Glomerular endothelial cell (primary cell): ENCODE data around the gene SFT2D3. TPM values are rescaled to one million over a fixed set of nuclear protein-coding genes. Genes with fewer than 3 reads are reported as not detected.

Experiments
- DNase-seq: peaks from one replicate; pipeline ENCODE4 v3.0.0-alpha.2; 2011; ENCODE audit warnings: low read depth, low spot score; ENCODE audit errors: extremely low read depth
- total RNA-seq: library from RNA; depleted of rRNA; stranded (reverse); fragments of >200 nt; gene quantifications from 2 replicates; pipeline ENCODE4 v1.2.3, GENCODE V29; 2015

The SFT2D3 gene
- total RNA-seq, 1 donor from 2014 or later = 6.7 TPM

DNA sequence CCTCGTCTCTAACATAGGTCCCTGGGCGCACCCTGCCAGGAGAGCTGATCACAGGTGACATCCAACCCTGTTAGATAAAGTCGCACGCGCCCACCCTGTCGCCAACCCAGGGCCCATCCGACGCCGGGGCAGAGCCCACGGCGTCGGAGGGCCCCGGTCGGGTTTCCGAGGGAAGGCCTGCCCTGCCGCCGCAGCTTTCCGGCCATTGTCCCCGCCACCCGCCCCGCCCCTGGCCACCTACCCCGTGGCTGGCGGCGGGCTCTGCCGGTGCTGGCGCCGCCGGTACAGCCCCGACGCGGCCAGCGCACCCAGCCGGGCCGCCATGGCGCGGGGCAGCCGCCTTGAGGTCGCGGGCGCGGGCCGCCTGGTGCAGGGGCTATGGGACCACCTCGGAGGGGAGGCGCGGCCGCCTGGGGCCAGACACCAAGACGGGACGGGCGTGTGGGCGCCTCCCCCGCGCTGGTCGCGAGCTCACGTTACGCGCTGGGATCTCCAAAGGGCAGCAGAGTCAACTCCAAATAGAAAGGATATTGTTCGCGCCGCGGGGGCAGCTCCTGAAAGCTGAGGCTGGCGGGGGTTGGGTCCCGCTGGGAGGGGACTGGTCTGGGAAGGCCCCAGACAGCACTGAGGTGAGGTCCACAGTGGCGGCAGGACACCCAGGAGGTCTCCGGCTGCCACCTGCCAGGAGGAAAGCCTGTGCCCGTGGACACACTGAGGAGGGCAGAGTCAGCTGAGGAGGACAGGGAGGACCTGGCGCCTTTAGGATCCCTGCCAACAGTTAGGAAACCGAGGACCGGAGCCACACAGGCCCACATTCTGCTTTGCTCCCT, 37.0 kb upstream of the SFT2D3 start:
- DNase-seq = no peak

DNA sequence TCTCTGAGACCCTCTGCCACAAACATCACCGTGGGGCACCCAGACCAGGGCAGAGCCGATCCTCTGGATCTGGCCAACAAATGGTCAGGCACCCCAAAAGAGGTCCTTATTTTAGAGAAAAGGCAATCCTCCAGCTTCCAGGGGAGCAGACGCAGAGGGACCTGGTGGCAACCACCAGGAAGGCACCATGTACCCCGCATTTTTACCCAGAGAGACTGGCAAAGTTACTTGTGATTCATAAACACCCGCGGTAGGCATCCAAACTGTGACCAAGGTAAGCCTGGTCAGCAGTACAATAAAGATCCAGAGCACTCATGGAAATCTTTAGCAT, 36.4 kb upstream of the SFT2D3 start:
- DNase-seq = no peak

DNA sequence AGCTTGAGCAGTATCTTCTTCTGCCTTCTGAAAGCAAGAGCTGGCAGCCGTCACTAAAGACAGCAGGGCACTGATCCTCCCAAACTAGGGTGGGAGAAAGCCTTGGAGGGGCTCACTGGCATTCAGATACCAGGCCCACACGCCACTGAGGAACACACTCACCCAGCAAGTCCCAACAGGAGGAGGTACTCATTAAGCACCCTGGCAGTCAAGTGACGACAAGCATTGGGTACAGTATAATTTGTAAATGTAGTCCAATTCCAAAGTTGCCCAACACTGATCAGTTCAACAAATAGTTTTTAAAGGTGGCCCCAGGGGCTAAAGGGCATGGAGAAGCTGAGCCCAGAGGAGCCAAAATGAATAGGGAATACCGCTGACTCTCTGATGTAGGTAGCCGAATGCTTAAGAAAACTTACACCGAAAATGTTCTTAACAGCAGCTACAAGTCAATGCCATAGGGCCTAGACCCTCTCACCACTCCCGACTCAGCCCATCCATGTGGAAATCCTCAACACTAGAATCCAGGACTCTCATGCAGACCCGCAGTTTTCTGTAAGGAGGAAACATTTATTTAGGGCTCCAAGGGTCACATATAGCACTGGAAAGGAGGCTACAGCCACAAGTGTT, 35.9 kb upstream of the SFT2D3 start:
- DNase-seq = no peak

DNA sequence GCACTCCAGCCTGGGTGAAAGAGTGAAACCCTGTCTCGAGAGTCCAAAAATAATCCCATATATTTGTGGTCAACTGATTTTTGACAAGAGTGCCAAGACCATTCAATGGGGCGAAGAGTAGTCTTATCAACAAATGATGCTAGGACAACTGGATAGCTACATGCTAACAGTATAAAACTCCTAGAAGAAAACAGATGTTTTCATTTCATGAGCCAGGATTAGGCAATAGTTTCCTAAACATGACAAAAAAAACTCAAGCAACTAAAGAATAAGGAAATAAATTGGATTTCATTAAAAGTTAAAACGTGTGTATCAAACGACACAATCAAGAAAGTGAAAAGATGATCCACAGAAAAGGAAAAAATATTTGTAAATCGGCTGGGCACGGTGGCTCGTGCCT, 32.2 kb upstream of the SFT2D3 start:
- no peak for DNase-seq

DNA sequence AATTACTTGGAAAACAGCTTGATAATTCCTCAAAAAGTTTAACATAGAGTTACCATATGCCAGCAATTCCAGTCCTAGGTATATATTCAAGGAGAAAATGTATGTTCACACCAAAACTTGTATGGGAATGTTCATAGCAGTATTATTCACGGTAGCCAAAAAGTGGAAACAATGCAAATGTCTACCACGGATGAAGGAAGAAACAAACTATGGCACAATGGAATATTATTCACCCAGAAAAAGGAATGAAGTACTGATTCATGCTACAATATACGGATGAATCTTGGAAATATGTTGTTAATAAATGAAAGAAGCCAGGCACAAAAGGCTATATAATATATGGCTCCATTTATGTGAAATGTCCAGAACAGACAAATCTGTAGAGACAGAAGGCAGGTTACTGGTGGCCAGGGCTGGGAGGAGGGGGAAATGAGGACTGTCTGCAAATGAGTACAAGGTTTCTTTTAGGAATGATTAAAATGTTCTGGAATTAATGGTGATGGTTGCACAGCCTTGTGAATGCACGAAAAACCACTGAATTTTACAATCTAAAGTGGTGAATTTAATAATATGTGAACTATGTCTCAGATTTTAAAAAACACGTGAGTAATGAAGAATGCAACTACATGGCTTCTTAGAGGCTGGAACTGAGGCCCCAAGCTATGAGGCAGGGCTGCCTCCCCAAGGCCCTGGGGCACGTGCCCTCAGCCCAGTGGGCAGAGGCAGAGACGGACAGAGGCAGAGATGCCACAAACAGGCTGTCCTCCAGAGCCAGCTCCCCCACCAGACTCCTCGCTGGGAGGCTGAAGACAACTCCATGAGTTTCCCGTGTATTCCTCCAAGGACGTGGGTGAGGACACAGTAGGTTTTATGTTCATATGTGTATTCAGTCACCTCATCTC, 31.0 kb upstream of the SFT2D3 start:
- no peak for DNase-seq

DNA sequence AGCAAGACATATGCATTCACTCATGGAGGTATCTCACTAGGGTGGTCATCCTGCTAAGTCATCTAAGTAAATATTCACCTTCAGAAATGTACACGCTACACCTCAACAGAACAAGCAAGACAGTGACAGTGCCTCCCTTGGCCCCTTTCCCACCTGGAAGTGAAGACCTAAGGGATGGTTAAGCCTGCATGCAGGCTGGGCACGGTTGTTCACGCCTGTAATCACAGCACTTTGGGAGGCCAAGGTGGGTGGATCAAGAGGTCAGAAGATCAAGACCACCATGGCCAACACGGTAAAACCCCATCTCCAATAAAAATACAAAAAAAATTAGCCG, 30.4 kb upstream of the SFT2D3 start:
- no peak for DNase-seq

DNA sequence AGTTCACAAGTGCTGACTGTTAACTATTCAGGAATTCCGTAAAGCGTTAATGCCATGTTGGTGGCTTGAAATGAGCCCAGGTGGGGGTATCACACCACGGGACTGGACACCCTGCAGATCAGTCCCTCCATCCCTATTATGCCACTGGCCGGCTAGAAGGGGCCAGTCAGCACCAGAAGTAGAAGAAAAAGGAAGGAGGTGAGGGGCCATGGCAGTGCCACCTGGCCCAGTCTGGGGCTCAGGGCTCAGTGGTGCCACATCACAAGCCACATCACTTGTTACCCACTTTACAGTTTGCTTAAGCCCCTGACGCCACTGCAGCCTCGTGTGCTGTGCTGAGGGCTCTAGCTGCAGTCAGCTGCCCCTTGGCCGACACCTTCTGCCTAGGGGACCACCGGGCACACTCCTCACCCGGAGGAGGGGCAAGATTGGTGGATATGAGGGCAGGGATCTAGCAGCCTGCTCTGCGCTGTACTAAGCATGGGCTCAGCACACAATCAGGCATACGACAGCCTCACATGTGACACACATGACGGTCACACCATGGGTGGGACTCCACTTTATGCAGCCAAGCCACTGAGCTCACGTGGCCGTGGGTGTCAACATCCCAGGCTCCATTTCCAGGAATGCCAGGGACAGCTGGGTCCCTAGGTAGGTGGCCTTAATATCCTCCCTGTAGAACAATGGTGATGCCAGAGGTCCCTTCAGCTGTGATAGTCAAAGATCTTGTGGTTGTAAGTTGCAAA, 29.6 kb upstream of the SFT2D3 start:
- DNase-seq = no peak

DNA sequence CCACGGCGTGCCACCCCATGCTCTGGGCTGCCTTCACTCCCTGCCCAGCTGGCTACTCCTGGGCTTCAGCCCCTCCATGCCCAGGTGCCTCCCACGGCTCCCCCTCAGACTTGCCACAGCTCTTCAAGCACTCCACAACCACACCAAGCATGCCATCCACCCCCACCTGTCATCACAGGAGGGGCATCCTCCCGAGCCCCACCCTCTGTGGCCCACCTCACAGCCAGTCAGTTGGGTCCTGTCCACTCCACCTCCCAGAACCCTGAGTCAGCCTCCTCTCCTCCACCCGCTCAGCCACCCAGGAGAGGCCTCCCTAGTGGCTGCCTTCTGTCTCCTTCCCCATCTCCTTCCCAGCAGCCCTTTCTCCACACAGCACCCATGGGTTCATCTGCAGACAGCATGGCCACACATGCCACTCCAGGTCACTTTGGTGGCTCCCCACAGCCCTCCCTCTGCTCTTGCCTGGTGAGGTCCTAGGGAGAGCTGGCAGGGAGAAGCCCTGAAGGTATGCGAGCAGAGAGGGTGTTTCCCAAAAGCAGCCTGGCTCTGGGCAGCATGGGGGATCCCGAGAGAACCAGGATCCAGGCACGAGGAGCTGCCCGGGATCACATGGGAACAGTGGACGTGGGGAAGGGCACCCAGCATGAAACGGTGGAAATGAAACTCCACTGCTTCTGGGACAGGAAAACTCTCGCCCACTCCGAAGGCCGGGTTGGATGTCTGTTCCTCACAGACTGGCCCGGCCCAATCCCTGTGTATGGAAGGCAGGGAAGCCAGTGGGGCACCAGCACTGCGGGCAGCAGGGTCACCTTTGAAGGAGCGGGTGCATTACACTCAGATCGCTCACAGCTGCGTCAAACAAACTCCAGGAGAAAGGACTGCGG, 28.7 kb upstream of the SFT2D3 start:
- no peak for DNase-seq

DNA sequence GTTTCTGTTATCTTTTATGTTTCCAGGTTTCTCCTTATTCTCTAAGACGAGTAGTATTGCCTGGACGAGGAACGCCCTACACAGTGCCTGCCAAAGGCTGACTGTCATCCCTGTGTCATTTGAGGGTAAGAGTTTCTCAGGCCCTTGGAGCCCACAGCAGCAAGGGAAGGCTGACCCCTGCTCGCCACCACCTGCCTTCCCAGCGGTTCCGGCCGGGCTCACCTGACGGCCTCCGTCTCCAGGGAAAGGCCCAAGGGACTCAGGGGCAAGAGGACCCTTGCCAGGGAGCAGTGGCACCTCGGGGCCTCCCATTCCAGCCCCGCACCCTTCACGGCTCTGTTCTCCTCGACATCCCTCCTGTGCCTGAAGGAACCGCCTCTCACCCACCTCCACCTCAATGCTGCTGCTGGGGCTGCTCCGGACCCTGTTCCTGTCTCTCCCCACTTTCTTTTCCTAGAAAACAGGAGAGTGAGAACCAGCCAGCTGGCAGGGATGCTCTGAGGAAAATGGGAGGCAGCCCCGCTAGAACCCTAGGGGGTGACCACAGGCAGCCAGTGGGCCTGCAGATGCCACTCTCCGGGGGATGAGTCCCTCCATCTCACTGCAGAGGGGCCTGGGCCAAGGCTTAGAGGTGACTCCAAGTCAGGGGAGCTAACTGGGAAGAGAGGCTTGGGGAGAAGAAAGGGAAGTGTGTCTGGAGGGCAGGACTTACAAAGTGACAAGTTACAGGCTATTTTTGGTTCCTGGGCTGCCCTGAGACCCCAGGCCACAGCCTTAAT, 27.8 kb upstream of the SFT2D3 start:
- no peak for DNase-seq

DNA sequence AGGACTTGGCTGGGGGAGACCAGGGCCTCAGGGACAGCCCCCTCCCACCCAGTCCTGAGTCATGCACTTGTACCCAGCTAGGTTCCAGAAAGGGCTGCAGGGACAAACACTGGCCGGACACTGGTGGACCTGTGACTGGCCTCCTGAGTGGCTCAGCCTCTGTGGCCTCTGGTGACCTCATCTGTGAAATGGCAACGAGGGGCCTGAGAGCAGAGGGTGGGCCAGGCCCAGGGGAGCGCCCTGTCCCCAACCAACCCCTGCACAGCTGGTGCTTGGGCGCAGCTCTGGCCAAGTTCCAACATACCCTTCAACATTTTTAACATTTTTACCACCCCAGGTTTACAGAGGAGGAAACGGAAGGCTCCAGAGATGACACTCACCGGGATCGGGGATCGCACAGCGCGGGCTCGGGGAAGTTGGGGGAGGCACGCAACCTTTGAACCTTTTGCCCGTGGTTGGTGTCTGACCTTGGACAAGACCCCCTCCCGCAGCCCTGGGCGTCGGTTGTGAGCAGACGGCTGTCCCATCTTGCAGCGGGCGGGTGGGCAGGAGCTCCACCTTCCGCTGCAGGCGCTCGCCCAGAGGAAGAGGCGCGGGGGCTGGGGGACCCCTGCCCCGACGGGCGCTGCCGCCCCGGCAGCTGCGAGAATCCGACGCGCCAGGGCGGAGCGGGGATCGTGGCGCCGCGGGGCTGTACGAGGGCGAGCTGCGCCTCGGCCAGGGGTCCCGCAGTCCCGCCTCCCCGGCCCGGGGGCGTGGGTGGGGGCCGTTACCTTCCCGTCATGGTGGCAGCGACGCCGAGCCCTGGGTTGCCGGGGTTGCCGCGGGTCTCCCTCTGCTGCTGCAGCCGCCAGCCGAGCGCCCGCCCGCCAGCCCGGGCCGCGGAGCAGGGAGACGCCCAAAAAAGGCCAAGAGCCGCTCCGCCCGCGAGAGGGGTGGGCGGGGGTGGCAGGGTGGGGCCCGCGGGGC, 26.8 kb upstream of the SFT2D3 start:
- no peak for DNase-seq

DNA sequence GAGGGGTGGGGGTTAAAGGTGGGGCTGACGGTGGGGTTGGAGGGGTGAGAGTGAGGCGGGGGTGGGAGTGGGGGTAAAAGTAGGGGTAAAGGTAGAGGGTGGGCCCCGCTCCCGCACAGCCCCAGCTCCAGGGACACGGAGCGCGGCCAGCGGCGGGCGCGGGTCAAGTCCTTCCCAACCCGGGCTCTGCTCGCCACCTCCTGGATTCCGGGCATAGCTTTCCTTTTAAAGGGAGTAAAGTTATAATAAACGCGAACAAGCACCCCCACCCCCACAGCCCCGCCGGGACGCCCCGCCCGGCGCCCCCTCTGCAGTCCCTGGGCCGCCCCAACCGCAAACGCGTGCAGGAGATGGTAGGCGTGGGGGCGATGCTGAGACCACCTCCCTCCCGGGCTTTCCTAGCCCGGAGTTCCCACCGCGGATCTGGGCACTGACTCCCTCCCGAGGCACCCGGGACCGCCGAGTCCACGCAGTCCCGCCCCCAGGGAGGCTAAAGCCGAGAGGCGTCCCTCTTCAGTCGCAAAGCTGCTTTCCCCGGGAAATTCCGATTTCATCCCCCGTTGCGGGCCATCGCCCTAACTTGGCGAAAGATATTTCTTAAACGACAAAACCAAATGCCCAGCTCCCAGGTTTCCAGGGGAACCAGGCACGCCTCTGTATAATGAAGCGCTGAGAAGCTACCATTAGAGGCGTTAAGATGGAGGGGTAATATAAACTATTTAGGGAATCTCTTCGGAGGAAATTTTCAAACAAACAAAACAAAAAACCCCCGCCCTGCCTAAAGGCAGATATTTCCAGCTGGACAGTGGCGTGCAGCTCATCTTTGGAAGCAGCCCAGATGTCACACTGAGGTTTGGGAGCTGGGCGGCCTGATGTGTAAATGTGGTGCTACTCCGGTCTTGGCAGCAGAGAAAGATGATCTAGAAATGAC, 25.7 kb upstream of the SFT2D3 start, which contains the start of gene LIMS2:
TSS of gene LIMS2 (minus strand) at position 200 of the 931 bp plus-strand sequence. CDS start 506 bp downstream, outside the sequence.
- no peak for DNase-seq

DNA sequence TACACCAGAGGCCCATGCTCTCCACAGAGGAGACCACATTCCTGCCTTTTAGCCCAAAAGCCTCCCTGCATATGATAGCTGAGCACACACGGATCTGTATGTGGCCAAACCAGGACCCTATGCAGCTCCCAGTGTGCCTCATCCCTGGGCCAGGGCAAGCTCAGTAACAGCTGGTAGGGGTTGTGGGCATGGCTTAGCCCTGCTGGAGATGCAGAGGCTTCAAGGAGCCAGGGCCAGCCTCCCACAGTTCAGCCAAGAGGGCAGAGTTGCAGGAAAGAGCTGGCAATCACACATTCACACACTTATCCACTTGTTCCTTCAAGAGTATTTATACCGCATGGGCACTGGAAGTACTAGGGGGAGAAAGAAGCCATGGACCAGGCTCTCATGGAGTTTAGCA, 24.4 kb upstream of the SFT2D3 start:
- no peak for DNase-seq

DNA sequence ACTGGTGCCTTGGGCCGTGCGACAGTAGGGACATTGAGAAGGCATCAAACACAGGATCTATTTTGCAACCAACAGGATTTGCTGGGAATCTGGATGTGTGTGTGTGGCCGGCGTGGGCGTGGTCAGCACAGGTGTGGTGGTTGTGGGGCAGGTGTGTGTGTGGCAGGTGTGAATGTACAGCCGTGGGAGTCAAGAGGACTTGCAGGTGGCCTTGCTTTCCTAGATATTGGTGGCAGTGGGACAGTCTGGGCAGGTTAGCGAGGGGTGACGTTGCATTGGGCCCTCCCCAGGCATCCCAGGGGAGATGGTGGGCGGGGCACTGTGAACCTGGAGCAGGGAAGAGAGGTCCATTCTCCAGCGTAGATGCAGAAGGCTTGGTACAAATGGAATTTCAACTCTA, 22.8 kb upstream of the SFT2D3 start:
- DNase-seq = no peak

DNA sequence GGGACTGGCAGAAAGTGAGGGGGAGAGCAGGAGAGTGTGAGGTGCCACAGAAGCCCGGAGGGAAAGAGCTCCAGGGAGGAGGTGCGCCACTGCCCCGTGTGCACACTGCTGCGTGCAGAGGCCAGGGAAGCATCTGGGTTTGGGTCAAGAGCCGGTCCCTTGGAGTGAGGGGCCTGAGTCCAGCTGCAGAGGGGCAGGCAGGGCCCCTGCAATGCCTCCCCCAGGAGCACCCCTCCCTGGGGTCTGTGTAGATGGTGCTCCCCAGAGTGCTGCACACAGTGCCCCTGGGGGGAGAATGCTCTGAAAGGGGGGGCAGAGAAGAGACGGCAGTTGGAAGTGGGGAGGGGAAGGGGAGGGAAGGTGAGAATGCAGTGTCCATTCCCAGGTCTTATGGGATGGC, 22.3 kb upstream of the SFT2D3 start:
- DNase-seq = no peak

DNA sequence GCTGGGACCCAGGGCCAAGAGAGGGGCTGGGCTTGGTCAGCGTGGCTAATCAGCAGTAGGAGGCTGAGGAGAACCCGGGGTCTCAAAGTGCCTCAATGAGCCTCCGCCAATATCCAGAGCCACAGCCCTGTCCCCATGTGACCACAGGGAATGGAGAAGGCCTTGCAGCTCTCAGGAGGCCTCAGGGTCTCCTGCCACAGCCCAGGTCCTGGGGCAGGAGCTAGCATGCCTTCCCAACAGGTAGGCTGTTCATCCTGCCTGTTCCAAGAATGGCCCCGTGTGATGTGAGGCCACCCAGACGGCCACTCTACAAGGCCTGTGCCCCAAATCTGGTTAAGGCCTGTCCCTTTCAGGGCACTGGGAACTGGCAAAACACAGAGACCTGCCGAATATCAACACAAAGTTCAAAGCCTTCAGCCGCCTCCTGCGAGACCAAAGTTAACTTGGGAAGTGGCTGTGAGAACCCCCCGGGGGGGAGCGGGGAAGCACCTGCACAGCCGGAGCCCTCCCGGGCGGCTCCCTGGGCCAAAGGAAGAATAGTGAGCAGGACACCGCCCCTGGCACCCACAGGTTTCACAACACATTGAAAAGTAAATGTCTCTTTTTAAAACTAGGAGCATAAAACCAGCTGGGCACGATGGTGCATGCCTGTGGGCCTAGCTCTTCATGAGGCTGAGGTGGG, 21.5 kb upstream of the SFT2D3 start:
- no peak for DNase-seq

DNA sequence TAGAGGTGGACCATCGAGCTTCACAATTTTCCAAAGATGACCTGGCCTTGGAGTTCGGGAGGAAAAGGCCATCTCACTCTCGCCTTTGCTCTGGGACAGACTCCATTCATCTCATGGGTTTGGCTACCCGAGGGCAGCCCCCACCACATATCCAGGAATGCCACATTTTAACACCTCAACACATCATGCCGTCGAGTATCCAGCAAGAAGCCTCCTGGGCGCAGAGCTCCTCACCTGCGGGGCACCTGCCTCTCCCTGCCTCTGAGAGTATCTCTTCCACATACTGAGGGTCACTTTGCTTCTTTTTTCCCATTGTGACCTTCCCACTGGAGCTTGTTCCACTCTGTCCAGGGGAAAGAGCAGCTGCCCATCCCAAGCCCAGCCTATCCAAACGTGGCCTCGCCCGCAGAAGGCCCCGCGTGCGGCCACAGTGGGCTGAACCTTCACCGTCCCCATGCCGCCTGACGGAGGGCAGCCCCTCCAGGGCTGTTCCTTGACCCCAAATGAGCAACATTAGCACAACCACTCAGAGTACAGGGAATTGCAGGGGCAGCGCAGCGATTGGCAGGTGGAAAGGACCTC, 20.5 kb upstream of the SFT2D3 start:
- DNase-seq = no peak
